GM18498 (cell line): ENCODE data around the gene PARVG.

ENCODE experiments used
- ATAC-seq: cut with Tn5 transposase; IDR thresholded peaks from one replicate; pipeline ENCODE4 v1.9.1; 2021; ENCODE audit warnings: mild to moderate bottlenecking, moderate library complexity; ENCODE audit not compliant: unreplicated experiment

Gene PARVG

DNA sequence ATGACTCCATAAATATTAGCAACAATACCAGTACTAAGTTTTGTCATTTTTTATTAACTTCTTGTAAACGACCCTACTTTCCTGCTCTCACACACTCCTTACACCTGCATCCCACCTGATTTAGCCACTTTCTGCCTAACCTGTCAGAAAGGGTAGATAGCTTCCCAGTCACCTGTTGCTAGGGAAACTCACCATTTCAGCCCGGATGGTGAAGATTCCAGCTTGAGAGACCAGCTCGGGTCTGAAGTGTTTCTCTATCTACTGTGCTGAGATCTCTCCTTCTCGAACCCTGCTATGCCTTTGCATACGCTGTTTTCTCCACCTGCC, at the start of gene PARVG:
TSS of gene PARVG (plus strand) at position 220 of the 327 bp plus-strand sequence. CDS start 2,405 bp downstream, outside the sequence.
- ATAC-seq = no peak

DNA sequence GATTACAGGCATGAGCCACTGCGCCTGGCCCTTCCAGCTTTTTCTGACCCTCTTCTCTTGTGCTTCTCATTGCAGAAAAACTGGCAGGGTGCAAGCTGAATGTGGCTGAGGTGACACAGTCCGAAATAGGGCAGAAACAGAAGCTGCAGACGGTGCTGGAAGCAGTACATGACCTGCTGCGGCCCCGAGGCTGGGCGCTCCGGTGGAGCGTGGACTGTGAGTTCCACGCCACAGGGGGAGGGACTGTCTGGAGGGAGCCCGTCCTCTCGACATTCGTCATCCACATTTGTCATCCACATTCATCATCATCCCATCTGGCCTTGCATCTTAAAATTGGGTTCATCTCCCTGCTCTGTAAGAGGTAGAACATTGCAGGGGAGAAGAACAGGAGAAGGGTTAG, 49.3 kb upstream of the PARVG start:
- ATAC-seq = no peak

DNA sequence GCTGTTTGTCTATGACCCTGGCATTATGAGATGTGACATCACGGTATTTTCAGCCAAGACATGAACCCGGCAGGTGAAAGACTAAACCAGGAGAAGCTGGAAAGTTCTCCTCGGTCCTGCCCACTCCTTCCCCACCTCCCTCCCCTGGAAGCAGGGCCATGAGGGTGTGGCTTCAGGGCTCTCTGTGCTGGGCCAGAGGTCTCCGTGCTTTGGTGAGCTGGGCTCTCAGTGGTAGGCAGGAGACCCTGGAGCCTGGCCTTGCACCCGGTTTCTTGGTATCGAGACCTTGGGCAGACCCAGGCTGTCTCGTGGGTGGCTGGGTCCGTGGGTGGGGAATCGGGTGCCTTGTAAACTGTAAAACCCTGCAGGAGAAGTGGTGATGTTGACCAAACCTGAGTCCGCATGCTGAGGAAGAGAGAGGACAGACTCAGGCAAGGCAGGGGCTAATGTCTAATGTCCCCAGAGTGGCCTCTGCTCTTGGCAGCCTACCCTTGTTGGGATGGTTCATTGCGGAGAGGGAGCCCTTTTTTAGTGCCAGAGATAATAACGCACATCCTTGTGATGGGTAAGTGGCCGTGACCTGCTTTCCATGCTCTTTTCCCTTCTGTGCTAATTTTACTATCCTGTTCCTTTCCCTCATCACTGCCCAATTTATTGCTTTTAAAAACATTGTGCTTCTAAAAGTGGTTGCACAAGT, 48.6 kb upstream of the PARVG start:
- no peak for ATAC-seq

DNA sequence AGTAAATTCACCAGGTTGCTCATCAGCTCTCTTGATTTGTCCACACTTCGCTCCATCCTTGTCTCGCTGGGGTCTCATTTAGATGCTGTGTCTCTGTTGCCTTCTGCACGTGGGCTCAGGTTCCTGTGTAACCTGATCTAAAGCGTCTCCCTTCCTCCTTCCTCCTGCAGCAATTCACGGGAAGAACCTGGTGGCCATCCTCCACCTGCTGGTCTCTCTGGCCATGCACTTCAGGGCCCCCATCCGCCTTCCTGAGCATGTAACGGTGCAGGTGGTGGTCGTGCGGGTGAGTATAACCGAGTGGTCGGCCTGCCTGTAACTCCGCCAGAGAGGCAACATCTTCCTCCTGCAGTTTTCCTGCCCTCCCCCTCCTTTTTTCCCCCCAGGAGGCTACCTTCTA, 48.0 kb upstream of the PARVG start:
- no peak for ATAC-seq

DNA sequence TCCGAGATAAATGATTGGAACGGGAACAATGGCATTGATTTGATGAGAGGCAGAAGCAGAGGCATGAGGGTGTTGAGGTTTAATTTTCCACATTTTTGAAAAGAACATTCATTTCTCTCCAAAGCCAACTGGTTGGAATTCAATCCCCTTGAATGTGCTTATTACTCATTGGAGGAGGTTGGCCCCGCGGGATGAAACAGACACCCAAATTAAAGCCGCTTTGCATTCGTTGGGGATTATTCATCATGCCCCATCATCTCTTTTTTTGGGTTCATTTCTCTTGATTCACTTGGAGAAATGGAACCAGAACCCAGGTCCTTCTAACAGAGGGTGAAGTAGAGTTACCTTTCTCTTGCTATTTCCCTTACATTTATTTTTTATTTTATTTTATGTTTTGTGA, 47.6 kb upstream of the PARVG start:
- no peak for ATAC-seq

GRCh38 chr22:44133901-44134571, 46.7 kb upstream of the PARVG start:
- no peak for ATAC-seq

DNA sequence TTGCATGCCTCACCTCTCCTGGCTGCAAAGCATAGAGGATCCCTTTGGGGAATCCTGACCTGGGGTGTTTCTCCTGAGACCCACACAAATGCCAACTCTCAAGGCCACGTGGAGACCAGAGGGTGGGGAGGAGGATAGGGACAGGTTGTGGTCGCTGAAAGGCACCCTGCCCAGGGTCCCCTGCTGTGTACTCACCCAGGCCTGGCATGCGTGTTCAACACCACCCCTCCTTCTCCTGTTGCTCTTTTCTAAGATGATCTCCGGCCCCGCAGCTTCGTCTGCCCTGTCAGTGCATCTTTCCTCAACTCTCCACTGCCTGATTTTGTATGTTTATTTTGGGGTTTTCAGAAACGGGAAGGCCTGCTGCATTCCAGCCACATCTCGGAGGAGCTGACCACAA, 44.6 kb upstream of the PARVG start:
- ATAC-seq = no peak

DNA sequence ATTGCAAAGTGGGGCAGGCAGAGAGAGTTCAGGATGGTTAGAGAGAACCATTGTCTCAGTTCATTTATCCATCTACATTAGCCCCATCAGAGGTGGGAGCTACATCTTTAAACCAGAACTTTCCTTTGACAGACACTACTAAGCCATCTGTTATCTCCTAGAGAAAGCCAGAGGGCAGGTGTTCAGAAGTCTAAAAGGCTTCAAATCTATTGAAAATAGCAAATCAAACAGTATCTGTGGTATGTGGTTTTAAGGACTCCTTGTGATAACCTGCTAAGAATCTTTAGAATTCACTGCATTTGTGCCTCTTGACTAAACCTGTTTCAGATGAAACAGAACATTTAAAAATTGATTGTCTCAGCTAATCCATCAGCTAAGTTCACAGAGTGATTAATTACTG, 43.9 kb upstream of the PARVG start:
- ATAC-seq = no peak

DNA sequence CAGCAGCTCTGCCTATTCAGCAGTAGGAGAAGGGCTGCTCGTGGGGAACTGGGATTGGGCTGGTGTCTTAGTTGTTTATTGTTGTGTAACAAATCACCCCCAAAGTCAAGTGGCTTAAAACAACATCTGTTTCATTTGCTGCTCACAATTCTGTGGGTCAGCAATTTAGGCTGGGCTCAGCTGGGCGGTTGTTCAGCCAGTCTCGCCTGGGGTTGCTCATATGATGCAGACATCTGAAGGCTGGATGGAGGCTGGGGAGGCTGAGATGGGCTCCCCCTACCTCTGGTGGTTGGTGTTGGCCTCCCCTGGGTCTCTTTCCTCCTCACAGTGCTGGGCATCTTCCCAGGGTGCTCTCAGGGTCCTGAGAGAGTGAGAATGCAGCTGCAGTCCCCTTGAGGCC, 43.3 kb upstream of the PARVG start:
- ATAC-seq = no peak

DNA sequence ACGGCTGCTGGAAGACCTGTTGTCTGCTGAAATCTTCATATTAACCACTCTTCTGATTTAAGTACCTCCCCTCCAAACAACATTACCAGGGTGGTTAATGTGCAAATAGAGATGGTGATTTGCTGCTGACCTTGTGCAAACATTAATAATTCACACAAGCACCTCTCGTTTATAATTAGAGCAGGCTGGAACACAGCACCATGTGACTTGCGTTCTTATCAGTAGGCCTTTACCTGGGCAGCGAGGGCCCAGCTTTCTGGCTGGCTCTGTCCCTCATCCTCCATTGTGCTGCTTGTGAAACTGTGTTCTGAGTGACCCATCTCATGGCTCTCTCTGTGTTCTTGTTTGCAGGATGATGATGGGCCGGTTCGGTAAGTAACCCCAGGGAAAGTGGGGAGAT, 41.0 kb upstream of the PARVG start:
- ATAC-seq = no peak

DNA sequence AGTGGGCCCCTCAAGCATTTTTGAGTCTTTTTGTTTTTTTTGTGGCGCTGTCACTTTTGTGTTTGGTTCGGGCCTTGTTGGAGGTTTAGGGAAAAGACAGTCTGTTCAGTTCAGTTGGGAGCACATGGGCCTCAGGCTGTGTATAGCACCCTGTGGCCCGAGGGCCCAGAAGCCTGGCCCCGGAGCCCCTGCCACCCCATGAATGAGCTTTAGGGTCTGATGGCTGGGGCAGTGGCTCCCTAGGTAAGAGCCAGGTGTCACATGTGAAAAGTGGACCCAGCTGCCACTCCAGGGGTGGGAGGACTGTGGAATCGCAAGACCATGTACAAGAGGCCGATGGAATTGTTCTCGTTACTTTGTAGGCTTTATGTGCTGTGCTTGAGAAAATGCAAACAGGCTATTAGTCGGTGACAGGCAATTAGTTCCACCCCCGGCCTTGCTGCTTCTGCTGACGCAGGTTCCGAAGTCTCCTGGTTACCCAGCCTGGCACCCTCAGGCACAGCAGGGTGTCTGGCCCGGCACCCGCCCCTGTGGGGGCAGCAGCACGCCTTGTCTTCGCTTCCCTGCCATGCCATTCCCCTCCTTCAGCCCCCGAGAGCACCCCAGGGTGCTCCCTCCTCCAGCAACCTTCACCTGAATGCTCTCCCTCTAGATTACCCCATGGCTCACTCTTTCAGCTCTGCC, 38.2 kb upstream of the PARVG start:
- no peak for ATAC-seq

GRCh38 chr22:44143105-44143474, 37.6 kb upstream of the PARVG start:
- ATAC-seq = no peak

GRCh38 chr22:44143579-44143978, 37.1 kb upstream of the PARVG start:
- no peak for ATAC-seq

GRCh38 chr22:44144046-44144569, 36.6 kb upstream of the PARVG start:
- ATAC-seq = no peak

DNA sequence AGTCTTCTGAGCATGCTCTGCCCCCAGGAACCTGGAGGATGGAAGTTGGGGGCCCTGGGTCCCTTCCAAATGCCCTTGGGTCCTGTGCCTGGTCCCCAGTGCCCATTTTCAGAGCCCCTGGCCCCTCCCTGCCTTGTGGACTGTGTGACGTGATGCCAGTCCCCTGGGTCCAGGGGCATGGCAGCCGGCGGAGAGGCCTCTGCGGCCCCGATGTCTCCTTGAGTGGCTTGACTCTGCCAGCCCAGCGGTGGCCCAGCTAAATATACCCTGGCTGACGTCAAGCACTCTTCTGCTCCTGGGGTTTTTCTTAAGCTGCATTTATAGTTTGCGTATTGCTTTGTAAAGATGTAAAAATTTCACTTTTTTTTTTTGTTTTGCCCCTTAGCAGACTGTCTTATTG, 35.2 kb upstream of the PARVG start:
- no peak for ATAC-seq

GRCh38 chr22:44146088-44146861, 34.5 kb upstream of the PARVG start:
- no peak for ATAC-seq

DNA sequence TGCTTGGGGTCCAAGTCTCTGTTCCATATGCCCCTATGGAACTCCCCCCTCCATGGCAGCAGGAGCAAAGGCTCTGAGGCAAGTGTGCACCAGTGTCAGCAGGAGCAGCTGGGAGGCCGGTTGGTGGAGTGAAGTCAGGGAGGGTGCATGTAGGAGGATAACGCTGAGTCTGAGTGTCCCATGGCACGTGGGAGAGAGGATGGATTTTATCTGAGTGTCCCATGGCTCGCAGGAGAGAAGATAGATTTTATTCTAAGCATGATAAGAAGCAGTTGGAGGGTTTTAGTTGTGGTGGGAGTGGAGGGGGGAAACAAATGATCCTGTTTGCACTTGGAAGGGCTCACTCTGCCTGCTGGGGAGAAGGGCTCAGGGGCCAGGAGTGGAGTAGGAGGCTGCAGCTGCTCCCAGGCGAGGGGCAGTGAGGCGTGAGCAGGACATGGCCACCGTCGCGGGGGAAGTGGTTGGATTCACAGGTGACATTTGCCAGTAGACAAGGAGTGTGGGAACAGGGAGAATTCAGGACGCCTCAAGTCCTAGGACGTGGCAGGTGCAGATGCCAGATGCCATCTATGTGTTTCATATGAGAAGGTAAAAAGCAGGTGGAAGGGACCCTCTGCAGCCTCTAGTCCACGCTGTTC, 33.6 kb upstream of the PARVG start:
- no peak for ATAC-seq

GRCh38 chr22:44147821-44148574, 32.7 kb upstream of the PARVG start:
- no peak for ATAC-seq

- ATAC-seq = no peak
Observed at GRCh38 chr22:44151676-44152075, 29.0 kb upstream of the PARVG start.

GRCh38 chr22:44153710-44154109, 27.0 kb upstream of the PARVG start:
- ATAC-seq = no peak
